Osteoblast (primary cell): ENCODE data around the gene MIS18BP1. TPM values are rescaled to one million over a fixed set of nuclear protein-coding genes. Genes with fewer than 3 reads are reported as not detected.
"Not testable (repeated sequence)": the region's sequence is repeated elsewhere in the genome, so short reads cannot be mapped to it uniquely, and the experiment has no call there.

Experiments
- DNase-seq: peaks from one replicate; pipeline ENCODE4 v3.0.0; 2011; ENCODE audit warnings: low spot score, mixed read lengths; ENCODE audit not compliant: insufficient read length; ENCODE audit errors: missing footprints
- H2AFZ ChIP-seq: 2 replicates; pipeline ENCODE4 v1.6.0; 2011; ENCODE audit warnings: mild to moderate bottlenecking, low read length
- H3K27ac ChIP-seq: 2 replicates; pipeline ENCODE4 v1.5.1; 2011; ENCODE audit warnings: mild to moderate bottlenecking, low read depth, low read length, moderate library complexity
- H3K27me3 ChIP-seq: 2 replicates; pipeline ENCODE4 v1.6.0; 2012; ENCODE audit warnings: mild to moderate bottlenecking, control low read depth, inconsistent platforms, low read length, moderate library complexity; ENCODE audit not compliant: insufficient read depth
- H3K36me3 ChIP-seq: 2 replicates; pipeline ENCODE4 v1.5.1; 2011; ENCODE audit warnings: mild to moderate bottlenecking, low read length, control low read depth, moderate library complexity; ENCODE audit not compliant: insufficient read depth
- H3K4me1 ChIP-seq: 2 replicates; pipeline ENCODE4 v1.5.1; 2011; ENCODE audit warnings: mild to moderate bottlenecking, low read length, control low read depth, moderate library complexity; ENCODE audit not compliant: insufficient read depth
- H3K4me2 ChIP-seq: 2 replicates; pipeline ENCODE4 v1.6.0; 2011; ENCODE audit warnings: mild to moderate bottlenecking, low read length; ENCODE audit not compliant: insufficient read depth
- H3K4me3 ChIP-seq: fragments of 200-600 bp; sonication (generic); 3 replicates; pipeline ENCODE4 v1.5.1; 2012; ENCODE audit warnings: mild to moderate bottlenecking, low read length, inconsistent platforms; ENCODE audit not compliant: insufficient read depth
- H3K79me2 ChIP-seq: 2 replicates; pipeline ENCODE4 v1.6.0; 2012; ENCODE audit warnings: mild to moderate bottlenecking, low read length, control low read depth, inconsistent platforms; ENCODE audit not compliant: insufficient read depth
- H3K9me3 ChIP-seq: 2 replicates; pipeline ENCODE4 v1.5.1; 2011; ENCODE audit warnings: low read depth, low read length, control low read depth
- H4K20me1 ChIP-seq: 2 replicates; pipeline ENCODE4 v1.6.0; 2012; ENCODE audit warnings: mild to moderate bottlenecking, low read length, control low read depth; ENCODE audit not compliant: insufficient read depth
- total RNA-seq: library from RNA; depleted of rRNA; stranded (reverse); fragments of >200 nt; gene quantifications from 2 replicates; pipeline ENCODE4 v1.2.3, GENCODE V29; 2012
- TF ChIP-seq, protein P1 (sequence below): IDR thresholded peaks from 2 replicates; pipeline ENCODE4 v1.5.1; 2011; ENCODE audit warnings: mild to moderate bottlenecking, low read depth, low read length, moderate library complexity; ENCODE audit errors: extremely low read depth

The MIS18BP1 gene
- total RNA-seq: 29.7 and 35.7 TPM in 2 replicates

DNA sequence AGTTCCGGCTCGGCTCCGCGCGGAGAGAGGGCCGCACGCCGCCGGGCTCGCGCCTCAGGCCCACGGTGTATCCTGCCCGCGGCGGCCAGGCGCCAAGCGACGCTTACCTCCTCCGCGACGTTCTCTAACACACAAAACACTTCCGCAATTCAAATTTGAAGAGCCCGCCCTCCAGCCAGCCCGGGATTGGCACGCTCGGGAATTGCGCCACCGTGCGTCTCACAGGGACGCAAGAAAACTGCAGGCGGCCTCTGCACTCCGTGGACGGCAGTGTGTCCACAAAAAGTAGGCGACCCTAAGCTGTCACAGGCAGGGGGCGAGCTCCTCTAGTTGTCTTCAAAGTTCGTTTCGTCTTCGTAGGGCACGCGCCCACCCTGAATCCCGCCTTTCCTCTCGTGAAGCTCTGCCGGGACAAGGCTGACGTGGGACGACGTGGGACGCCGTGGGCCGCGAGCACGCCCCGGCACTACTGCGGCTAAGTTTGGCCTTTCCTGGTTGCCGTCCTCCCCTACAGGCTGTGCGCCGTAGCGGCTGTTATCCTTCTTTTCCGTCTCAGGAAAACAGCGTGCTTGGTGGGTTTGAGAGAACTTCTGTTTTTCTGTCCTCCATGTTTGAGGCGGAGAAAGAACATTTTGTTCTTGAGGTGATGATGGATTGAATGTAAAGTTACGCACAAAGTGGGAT lies at the start of gene MIS18BP1:
TSS of gene MIS18BP1 (minus strand) at position 133 of the 684 bp plus-strand sequence. CDS start 5,916 bp downstream, outside the sequence.
- peak within 1 kb of the TSS; percentile 94 for H3K27ac ChIP-seq
- H3K4me3 ChIP-seq: peak within 1 kb of the TSS; percentile 88
- no peaks in the 10 kb centered on the region for H3K27me3 ChIP-seq
- peak; percentile 94 for DNase-seq
- peaks cover 24% of the 10 kb centered on the region for H3K4me1 ChIP-seq
- TF ChIP-seq, protein P1, sequence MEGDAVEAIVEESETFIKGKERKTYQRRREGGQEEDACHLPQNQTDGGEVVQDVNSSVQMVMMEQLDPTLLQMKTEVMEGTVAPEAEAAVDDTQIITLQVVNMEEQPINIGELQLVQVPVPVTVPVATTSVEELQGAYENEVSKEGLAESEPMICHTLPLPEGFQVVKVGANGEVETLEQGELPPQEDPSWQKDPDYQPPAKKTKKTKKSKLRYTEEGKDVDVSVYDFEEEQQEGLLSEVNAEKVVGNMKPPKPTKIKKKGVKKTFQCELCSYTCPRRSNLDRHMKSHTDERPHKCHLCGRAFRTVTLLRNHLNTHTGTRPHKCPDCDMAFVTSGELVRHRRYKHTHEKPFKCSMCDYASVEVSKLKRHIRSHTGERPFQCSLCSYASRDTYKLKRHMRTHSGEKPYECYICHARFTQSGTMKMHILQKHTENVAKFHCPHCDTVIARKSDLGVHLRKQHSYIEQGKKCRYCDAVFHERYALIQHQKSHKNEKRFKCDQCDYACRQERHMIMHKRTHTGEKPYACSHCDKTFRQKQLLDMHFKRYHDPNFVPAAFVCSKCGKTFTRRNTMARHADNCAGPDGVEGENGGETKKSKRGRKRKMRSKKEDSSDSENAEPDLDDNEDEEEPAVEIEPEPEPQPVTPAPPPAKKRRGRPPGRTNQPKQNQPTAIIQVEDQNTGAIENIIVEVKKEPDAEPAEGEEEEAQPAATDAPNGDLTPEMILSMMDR: peak; percentile 62
- H2AFZ ChIP-seq: peak within 1 kb of the TSS; percentile 97
- H3K36me3 ChIP-seq: no peaks in the 10 kb centered on the region
- H3K9me3 ChIP-seq: no peaks in the 10 kb centered on the region
- H4K20me1 ChIP-seq: no peaks in the 10 kb centered on the region
- H3K79me2 ChIP-seq: peaks cover 48% of the 10 kb centered on the region
- peak within 1 kb of the TSS; percentile 89 for H3K4me2 ChIP-seq

DNA sequence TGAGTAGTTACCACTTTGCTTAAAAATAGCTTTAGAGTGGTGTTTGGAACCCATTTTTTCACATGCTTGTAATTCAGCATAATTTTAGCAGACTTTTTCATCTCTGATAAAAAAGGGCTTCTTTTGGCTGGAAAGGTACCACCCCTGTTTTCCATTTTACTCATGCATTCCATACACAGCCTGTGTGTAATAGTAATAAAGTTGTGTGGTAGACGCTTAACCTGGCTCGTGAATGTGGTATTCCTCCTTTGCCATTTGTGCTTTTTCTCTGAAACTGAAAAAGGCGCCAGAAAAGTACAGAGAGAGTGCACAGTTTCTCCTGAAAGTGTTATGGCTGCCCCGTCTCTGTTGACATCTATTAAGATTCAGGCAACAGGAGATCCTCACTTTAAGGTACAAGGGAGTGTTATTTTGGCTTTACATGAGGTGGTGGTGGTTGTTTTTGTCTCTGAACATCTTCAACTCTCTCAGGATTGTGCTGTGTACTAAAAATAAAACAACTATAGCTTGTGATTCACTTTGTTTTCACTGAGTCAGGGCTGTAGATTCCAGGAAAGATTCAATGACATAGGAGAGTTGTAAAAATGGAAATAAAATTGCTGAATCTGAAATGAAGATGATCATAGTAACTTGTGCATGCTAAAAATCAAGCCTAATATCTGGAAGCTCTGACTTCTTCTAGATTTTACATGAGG lies 45.6 kb upstream of the MIS18BP1 start:
- H3K4me1 ChIP-seq: peaks cover 3% of the 10 kb centered on the region
- DNase-seq: peak; percentile 51

DNA sequence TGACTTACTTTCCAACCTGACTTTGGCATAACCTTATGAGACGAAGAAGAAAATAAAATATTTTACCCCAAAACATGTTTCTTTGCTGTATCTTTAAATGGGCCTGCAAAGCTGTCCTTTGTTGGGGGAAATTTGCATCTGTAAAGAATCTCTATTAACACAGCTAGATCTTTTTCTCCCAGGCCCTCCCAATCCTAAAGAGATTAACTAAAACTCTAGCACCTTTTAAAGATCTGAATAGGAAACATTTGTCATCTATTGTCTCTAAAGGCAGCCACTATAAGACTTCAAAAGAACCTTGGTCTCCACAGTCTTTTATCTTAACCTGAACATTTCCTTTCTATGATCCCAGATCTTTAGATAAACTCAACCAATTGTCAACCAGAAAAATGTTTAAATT lies 41.8 kb upstream of the MIS18BP1 start:
- not testable (repeated sequence) for H3K4me2 ChIP-seq, H3K9me3 ChIP-seq, H2AFZ ChIP-seq, H3K4me1 ChIP-seq, H3K4me3 ChIP-seq, DNase-seq, H3K27ac ChIP-seq, H3K36me3 ChIP-seq, H3K79me2 ChIP-seq, H4K20me1 ChIP-seq, H3K27me3 ChIP-seq

More for the DNA sequence above, 45.6 kb upstream of the MIS18BP1 start:
- Histone ChIP-seq H3K4me3 (no peak overlapping the region), H3K4me2 (peak overlapping the region; percentile 5), H3K27me3 (no peaks in the 10 kb centered on the region), H3K27ac (no peak overlapping the region), H3K36me3 (no peaks in the 10 kb centered on the region), H3K9me3 (no peaks in the 10 kb centered on the region), H2AFZ (peak overlapping the region; percentile 45), H4K20me1 (no peaks in the 10 kb centered on the region), H3K79me2 (no peaks in the 10 kb centered on the region)
- TF ChIP-seq, protein P1: no peak

DNA sequence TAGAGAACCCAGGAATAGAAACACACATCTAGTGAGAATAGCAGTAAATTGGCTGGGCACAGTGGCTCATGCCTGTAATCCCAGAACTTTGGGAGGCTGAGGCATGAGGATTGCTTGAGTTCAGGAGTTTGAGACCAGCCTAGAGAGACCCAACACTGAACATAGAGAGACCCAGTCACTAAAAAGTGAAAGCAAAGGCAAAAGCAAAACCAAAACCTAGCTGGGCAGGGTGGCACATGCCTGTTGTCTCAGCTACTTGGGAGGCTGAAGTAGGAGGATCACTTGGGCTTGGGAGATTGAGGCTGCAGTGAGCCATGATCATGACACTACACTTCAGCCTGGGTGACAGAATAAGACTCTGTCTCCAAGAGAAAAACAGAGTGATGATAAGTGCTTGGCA lies 37.5 kb upstream of the MIS18BP1 start:
- Histone ChIP-seq H3K27me3 (no peaks in the 10 kb centered on the region), H2AFZ (no peak overlapping the region), H4K20me1 (no peaks in the 10 kb centered on the region), H3K4me2 (no peak overlapping the region), H3K27ac (no peak overlapping the region), H3K36me3 (no peaks in the 10 kb centered on the region), H3K79me2 (no peaks in the 10 kb centered on the region), H3K4me3 (no peak overlapping the region), H3K9me3 (no peaks in the 10 kb centered on the region), H3K4me1 (no peaks in the 10 kb centered on the region)
- DNase-seq: no peak
- TF ChIP-seq, protein P1: no peak
